NCI-H1417 (cell line): ENCODE data around the gene GALNT5.
"Not testable (repeated sequence)": the region's sequence is repeated elsewhere in the genome, so short reads cannot be mapped to it uniquely, and the experiment has no call there.

Source experiments
- DNase-seq, 3 experiments: peaks; one replicate each; lab custom pipeline; 2025; lab: John Stamatoyannopoulos, UW

GALNT5 gene

GRCh38 chr2:157327200-157327599, 69.7 kb downstream of the GALNT5 start:
- no peak for DNase-seq

DNA sequence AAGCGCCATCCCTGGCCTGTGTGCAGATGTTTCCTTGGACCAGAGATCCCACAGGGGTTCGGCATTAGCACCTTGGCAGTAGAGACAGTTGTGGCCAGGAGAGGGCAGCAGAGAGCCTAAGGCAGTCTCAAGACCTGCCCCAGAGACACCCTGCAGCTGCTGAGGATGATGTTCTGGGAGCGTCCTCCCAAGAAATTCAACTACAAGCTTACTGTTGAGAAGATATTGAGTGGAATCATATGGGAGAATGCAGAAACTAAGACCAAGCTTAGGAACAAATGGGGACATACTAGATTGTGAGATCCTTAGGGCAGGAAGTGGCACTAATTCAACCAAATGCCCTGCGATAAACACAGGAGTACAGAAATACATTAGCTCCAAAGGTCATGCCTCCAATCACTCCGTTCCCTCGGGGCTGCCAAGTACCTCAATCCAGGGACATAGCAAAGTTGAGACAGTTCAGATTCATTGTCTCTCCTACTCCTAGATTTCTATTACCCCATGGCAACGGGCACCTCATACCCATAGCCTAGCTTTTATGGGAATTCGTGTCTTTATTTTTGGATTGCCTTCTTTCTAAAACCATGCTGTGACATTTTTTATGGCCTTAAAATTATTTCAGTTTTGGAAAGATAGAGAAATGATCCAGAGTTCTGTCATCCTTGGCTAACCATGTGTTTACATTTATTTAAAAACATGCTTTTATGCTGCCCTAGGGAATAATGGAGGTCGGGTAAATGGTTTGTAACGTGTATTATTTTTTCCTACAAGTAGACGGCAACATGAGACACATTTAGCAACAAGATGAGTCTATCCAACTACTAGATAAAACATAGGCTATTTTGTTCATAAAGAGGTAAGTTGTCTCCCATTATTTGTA, 70.4 kb downstream of the GALNT5 start:
- peak; percentile 2 to 51 (median 14) for DNase-seq

DNA sequence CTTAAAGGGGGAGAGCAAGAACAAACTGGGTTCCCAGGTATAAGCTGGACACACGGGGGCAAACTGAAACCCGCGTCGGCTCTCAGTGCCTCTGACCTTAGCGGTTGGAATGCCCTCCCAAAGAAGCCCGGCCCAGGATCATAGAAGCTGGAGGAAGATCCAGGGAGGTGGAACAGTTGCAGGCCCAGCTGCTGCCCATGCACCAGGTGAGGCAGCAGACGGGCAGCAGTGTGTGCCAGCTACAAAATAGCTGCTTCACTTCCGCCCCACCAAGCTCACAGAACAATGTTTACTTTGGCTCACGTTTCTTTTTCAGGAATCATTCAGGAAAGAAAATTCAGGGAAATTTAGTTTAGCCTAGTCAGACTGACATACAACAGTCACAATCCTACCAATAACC, 72.0 kb downstream of the GALNT5 start:
- DNase-seq, result peak; percentile 0 to 26 (median 24)

DNA sequence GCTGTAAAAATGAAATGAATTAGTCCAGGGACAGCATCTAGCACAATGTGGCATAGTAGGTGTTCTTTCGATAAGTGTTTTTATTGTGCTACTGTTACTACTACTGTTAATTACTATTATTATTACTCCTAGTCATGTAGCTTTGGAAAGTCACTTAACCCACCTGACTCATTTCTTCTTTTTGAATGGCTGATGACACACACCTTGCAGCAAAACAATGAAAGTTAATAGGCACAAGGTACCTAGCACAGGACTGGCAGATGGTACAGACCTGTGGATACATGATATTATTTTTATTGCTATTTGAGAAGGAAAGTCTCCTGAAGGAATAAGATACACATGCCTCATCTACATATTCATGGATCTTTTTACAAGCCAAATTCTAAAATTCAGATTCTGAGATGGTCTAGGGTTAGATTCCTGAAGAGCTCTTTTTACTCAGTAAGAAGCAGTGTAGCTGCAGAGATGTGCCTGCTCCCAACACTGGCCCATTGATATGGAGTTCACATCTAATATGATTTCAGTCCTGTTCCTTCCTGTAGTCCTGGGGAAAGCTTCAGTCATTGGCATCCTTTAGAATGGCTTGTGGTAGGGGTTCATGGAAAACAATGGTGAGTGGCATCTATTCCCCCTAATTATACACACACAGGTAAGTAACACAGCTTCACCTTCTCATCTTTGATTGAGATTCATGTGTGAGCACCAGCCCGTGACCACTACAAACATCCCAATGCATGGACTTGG, 76.0 kb downstream of the GALNT5 start:
- DNase-seq, result no peak

DNA sequence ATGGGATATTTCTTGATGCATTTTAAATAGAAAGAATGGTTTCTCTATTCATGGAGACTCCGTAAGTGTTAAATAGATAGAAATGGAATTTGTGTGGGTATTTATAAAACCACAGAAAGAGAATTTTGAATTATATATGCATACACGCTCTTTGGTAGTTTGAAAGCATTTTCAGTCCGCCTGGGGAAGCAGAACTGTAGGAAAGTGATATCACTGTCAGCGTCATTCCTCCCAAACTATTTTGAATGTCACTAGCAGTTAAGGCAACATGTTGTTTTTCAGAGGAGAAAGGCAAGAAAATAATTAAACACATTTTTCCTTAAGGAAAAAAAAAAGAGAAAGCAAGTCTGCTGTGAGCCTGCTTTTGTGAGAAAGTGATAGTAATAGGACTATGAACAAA, 76.8 kb downstream of the GALNT5 start:
- no peak for DNase-seq

DNA sequence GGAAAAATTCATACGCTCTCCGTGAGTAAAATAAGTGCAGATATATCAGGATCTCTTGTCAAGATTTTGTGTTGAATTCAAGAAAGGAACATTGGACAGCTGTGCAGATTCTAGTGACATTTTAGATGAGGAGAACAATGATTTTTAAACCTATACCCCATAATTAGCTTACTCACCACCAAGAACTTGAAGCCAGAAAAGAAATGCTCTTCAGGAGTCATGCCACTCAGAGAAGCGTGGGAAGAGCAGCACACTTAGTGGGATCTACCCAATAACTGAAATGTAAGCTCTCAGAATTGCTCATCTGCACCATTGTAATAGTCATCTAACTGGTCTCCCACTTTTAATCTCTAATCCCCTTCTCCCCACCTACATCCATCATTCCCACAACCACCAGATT, 77.3 kb downstream of the GALNT5 start:
- no peak for DNase-seq

GRCh38 chr2:157336137-157337010, 78.9 kb downstream of the GALNT5 start:
- peak in 2 of 3 experiments; percentile 2 to 35 for DNase-seq

DNA sequence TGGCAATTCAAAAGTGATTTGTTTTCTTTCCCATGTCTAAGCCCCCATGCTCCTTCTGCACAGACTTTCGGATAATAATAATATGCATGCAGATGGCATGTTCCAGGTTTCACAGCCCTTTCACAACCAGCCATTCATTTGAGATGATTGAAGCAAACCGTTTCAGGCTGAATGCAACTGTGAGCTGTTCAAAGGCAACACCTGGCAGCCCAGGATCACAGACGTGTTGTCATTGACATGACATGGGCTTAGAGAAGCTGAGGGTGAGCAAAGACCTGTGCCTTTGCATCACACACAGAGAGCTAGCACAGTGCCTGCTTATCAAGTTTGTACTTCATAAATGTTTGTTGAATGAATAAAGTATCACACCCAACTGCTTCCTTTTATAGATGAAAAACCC, 80.5 kb downstream of the GALNT5 start:
- DNase-seq, result no peak

DNA sequence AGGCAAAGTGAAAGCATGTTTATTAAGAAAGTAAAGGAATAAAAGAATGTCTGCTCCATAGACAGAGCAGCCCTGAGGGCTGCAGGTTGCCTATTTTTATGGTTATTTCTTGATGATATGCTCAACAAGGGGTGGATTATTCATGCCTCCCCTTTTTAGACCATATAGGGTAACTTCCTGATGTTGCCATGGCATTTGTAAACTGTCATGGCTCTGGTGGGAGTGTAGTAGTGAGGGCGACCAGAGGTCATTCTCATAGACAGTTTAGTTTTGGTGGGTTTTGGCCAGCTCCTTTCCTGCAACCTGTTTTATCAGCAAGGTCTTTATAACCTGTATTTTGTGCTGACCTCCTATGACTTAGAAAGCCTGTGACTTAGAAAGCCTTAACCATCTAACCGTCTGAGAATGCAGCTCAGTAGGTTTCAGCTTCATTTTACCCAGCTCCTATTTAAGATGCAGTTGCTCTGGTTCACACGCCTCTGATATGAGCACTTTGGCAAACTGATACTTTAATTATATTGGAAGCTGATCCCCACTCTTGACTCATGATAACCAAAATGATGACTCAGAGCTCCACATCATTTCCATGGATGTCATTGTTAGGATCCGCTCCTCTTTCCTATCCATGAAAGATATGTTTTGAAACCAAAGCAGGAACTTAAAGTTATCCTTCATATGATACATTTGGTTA, 82.6 kb downstream of the GALNT5 start:
- no peak for DNase-seq

- DNase-seq, result not testable (repeated sequence)
Observed at GRCh38 chr2:157341381-157341780, 83.9 kb downstream of the GALNT5 start.

DNA sequence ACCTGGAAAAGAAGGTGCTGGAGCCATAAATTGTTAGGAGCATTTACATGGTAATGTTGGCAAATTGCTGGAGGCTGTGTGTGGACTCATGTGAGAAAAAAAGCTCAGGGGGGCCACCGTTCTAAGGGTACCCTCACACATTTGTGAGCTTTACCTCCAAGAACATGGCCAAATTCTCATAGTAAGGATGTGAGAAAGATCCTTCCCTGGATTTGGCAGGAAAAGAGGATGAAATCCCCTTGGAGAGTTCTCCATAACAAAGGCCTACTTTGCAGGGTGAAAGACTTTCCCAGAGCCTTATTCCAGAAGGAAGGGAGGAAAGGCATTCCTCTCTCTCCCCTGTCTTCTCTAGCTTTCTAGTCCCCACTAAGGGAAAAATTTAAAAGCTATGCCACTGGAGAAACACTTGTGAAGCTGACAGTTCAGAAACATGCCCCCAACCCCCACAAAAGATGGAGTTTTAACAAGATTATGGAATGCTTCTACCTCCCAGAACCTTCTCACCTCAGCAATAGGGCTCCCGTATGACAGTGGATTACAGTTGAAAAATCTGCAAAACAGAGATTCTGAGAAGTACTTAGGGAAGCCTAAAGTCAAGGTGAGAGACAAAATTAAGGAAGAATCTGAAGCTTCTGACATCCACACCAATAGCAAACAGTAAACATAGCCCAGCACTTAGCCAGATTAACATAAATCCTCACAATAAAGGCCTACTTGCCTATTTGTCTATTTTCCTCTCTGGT, 88.3 kb downstream of the GALNT5 start:
- no peak for DNase-seq

DNA sequence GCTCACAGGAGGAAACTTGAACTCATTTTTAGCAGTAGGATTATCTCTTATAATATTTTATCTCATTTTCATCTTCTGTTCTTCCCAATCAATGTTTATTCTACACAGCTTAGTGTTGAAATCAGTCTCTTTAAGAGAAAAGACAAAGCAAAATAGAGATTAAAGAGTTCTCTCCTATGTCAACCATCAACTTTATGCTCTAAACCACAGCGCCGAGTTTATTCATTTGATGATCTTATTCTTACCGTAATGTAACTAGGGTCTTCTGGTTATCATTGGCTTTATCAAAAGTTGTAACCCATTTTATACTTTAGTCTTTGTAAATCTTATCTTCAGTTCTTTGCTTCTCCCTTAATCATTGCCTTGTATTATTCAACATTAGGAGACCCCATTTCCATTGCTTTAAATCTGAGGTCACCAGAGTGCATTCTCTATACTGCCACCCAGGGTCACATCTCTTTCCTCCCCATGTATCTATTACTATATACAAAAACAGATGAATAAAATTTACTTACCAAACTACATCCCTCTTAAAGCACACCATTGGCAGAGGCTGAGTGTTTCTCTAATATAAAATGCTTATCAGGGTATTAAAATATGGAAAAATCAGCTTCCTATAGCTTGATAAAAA, 90.9 kb downstream of the GALNT5 start:
- no peak for DNase-seq

DNA sequence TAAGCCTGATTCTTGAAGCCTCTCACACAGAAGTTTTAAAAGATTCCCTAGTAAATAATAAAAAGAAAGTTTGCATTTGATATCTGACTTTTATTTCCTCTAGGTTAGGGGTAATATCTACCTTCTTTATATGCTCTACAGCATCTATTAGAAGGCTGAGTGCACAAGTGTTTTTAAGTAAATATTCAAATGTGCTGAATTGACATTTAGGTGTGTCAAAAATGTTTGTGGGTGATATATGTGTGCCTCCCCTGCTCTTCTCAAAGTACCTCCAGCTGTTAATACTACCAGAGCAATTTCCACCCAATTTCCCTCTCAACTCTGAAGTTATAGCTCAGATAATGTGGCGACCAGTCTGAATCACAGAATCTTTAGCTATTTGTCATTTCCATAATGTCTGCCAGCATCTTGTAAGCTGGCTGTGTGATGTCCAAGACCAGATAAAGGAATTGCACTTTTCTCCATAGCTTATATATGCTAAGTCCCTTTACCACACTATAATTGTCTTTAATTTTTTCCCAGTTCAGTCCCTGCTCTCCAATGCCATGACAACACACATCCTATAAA, 92.5 kb downstream of the GALNT5 start:
- DNase-seq, result no peak

- DNase-seq, result no peak
Observed at GRCh38 chr2:157355618-157356017, 98.1 kb downstream of the GALNT5 start.

DNA sequence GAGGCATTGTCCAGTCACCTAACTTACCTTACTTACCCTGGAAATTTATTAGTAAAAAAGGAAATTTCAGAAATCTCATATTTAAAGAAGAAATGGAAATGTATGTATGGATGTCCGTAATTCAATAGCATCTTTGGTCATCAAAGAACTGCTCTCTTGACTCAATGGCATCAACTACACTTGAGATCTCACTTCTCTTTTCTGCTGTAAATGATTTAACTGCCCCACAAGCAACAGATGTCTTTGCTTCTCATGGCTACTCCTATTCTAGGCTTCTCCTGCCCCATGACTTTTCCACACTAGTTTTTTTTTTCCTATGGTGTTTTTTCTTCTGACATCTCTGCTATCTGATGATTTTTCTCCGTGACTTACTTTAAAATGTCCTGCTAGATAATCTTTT, 102.1 kb downstream of the GALNT5 start:
- no peak for DNase-seq

DNA sequence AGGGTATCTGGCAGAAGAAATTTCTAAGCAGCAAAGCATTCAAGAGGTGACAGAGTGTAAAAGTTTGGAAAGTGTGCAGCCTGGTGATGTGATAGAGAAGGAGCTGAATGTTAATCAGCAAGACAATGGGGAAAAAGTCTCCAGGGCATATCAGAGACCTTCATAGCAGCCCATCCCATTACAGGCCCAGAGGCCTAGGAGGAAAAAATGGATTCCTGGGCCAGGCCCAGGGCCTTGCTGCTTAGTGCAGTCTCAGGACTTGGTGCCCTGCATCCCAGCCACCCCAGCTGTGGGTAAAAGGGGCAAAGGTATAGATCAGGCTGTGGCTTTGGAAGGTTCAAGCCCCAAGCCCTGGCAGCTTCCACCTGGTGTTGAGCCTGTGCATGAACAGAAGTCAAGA, 104.0 kb downstream of the GALNT5 start:
- DNase-seq, result no peak

GRCh38 chr2:157362627-157363026, 105.1 kb downstream of the GALNT5 start:
- no peak for DNase-seq

DNA sequence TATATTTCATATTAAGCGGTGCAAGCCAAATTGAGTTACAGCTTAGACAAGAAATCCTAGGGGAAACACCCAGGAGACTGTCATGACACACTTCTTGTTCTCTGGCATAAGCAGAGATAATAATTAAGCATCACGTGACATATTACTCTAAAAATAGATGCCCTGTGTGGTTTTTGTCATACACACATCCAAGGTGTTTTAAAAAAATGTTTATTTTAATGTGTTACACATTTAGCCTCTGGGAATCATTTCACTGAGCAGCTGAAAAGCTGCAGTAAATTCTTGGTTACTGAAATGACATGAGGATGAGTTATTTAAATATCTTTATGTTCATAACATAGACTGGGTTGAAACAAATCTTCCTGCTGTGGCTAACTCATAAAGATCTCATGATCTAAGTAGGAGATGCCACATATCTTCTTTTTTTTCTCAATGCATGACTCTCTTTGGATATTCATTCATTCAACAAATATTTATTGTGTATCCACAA, 106.2 kb downstream of the GALNT5 start:
- DNase-seq, result peak in 1 of 3 experiments; percentile 0
